Activated B cell treated with CpG ODN at 0.5 μM for 24 hours (primary cell): ENCODE data around the gene PARVG. TPM values are rescaled to one million over a fixed set of nuclear protein-coding genes. Genes with fewer than 3 reads are reported as not detected.

Source experiments
- ATAC-seq: fragments of 200-7000 bp; cut with Tn5 transposase; one replicate; pipeline ENCODE4 v1.10.0; 2021; ENCODE audit warnings: low read depth, mild to moderate bottlenecking, moderate library complexity
- CTCF ChIA-PET: fragments of 350-600 bp; sonication (Branson Sonifier 250); formaldehyde crosslinking; loops from one replicate; lab custom pipeline; 2021; ENCODE audit warnings: antibody characterized with exemption; lab: Charles Lee
- POLR2A ChIA-PET: fragments of 350-600 bp; sonication (Branson Sonifier 250); formaldehyde crosslinking; loops from one replicate; lab custom pipeline; 2021; ENCODE audit warnings: antibody characterized with exemption; lab: Charles Lee
- DNase-seq: peaks from one replicate; pipeline ENCODE4 v3.0.0; 2022
- H3K27ac Mint-ChIP-seq: one replicate; pipeline ENCODE4 v1.8.0; 2020; ENCODE audit warnings: mixed read lengths
- H3K27me3 Mint-ChIP-seq: one replicate; pipeline ENCODE4 v1.8.0; 2021; ENCODE audit warnings: mixed read lengths
- H3K36me3 Mint-ChIP-seq: one replicate; pipeline ENCODE4 v1.8.0; 2021; ENCODE audit warnings: low read depth, mixed read lengths
- H3K4me1 Mint-ChIP-seq: one replicate; pipeline ENCODE4 v1.8.0; 2021; ENCODE audit warnings: mixed read lengths
- H3K4me3 Mint-ChIP-seq: one replicate; pipeline ENCODE4 v1.8.0; 2020; ENCODE audit warnings: mild to moderate bottlenecking, mixed read lengths
- H3K9me3 Mint-ChIP-seq: one replicate; pipeline ENCODE4 v1.8.0; 2020; ENCODE audit warnings: mixed read lengths
- intact Hi-C: fragments of 100-400 bp; cut with micrococcal nuclease; formaldehyde crosslinking; loops from one replicate; pipeline ENCODE4 v1.15.1; 2024
- total RNA-seq: library from RNA; stranded (reverse); gene quantifications from 2 replicates; pipeline ENCODE4 v1.2.3, GENCODE V29; 2022
- TF ChIP-seq, protein P1 (sequence below): fragments of 200-600 bp; IDR thresholded peaks from one replicate; pipeline ENCODE4 v1.8.0; 2022; ENCODE audit warnings: antibody characterized with exemption, mild to moderate bottlenecking

PARVG gene
- total RNA-seq, 1 donor from 2014 or later, result 96.1 TPM

DNA sequence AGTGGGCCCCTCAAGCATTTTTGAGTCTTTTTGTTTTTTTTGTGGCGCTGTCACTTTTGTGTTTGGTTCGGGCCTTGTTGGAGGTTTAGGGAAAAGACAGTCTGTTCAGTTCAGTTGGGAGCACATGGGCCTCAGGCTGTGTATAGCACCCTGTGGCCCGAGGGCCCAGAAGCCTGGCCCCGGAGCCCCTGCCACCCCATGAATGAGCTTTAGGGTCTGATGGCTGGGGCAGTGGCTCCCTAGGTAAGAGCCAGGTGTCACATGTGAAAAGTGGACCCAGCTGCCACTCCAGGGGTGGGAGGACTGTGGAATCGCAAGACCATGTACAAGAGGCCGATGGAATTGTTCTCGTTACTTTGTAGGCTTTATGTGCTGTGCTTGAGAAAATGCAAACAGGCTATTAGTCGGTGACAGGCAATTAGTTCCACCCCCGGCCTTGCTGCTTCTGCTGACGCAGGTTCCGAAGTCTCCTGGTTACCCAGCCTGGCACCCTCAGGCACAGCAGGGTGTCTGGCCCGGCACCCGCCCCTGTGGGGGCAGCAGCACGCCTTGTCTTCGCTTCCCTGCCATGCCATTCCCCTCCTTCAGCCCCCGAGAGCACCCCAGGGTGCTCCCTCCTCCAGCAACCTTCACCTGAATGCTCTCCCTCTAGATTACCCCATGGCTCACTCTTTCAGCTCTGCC lies 38.2 kb upstream of the PARVG start:
- H3K27me3 Mint-ChIP-seq, result no peaks in the 10 kb centered on the region
- H3K4me1 Mint-ChIP-seq, result peaks cover 4% of the 10 kb centered on the region
- TF ChIP-seq, protein P1, sequence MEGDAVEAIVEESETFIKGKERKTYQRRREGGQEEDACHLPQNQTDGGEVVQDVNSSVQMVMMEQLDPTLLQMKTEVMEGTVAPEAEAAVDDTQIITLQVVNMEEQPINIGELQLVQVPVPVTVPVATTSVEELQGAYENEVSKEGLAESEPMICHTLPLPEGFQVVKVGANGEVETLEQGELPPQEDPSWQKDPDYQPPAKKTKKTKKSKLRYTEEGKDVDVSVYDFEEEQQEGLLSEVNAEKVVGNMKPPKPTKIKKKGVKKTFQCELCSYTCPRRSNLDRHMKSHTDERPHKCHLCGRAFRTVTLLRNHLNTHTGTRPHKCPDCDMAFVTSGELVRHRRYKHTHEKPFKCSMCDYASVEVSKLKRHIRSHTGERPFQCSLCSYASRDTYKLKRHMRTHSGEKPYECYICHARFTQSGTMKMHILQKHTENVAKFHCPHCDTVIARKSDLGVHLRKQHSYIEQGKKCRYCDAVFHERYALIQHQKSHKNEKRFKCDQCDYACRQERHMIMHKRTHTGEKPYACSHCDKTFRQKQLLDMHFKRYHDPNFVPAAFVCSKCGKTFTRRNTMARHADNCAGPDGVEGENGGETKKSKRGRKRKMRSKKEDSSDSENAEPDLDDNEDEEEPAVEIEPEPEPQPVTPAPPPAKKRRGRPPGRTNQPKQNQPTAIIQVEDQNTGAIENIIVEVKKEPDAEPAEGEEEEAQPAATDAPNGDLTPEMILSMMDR, result no peak
- POLR2A ChIA-PET, result no interaction called here
- DNase-seq (no peak), ATAC-seq (no peak)
- H3K27ac Mint-ChIP-seq, result no peak overlapping the region
- intact Hi-C loops, result no loop called here
- no peaks in the 10 kb centered on the region for H3K9me3 Mint-ChIP-seq
- peaks cover 66% of the 10 kb centered on the region for H3K36me3 Mint-ChIP-seq
- H3K4me3 Mint-ChIP-seq, result no peak overlapping the region
- CTCF ChIA-PET, result no interaction called here

DNA sequence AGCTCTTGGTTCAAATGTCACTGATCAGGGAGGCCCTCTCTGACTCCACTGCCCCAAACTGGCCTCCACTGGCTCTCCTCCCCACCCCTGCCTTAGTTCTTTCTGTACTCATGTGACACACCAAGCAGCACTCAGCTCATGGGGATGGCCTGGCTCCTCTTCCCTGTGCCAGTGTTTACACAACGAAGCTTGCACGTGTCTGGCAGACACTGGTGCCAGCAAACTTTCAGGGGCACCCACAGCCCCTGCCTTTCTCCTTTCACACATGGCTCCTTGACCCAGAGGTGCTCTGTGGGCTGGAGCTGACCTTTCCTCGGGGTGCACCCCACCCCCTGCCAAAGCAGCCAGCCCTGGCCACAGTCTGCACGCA lies 37.6 kb upstream of the PARVG start:
- no peaks in the 10 kb centered on the region for H3K27me3 Mint-ChIP-seq
- intact Hi-C loops, result no loop called here
- CTCF ChIA-PET, result no interaction called here
- POLR2A ChIA-PET, result no interaction called here
- H3K27ac Mint-ChIP-seq, result no peak overlapping the region
- peaks cover 66% of the 10 kb centered on the region for H3K36me3 Mint-ChIP-seq
- no peak overlapping the region for H3K4me3 Mint-ChIP-seq
- H3K9me3 Mint-ChIP-seq, result no peaks in the 10 kb centered on the region
- peaks cover 4% of the 10 kb centered on the region for H3K4me1 Mint-ChIP-seq
- ATAC-seq, result no peak
- DNase-seq, result no peak
- TF ChIP-seq, protein P1, result no peak

DNA sequence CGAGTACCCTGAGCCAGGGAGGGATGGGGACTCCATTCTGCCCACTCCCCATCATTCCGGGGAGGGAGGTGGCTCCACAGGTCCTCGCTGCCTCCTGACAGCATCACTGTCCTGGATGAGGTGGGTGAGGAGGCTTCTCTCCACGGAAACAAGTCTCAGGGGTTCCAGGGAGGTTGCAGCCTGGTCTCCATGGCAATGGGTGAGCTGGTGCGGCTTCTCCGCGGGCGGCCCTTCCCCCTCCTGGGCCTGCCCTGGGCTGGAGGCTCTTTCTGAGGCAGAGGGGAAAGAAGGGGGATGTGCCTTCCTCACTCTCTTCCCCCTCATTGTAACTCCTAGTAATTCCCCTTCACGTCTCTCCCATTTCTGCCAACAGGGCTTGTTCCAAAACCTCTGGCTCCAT lies 37.1 kb upstream of the PARVG start:
- Mint-ChIP-seq H3K36me3 (peaks cover 66% of the 10 kb centered on the region), H3K4me3 (no peak overlapping the region), H3K27ac (no peak overlapping the region), H3K4me1 (peaks cover 4% of the 10 kb centered on the region), H3K9me3 (no peaks in the 10 kb centered on the region), H3K27me3 (no peaks in the 10 kb centered on the region)
- ChIA-PET CTCF (no interaction called here), POLR2A (no interaction called here)
- ATAC-seq (no peak), DNase-seq (no peak)
- TF ChIP-seq, protein P1, result no peak
- intact Hi-C loops, result no loop called here

DNA sequence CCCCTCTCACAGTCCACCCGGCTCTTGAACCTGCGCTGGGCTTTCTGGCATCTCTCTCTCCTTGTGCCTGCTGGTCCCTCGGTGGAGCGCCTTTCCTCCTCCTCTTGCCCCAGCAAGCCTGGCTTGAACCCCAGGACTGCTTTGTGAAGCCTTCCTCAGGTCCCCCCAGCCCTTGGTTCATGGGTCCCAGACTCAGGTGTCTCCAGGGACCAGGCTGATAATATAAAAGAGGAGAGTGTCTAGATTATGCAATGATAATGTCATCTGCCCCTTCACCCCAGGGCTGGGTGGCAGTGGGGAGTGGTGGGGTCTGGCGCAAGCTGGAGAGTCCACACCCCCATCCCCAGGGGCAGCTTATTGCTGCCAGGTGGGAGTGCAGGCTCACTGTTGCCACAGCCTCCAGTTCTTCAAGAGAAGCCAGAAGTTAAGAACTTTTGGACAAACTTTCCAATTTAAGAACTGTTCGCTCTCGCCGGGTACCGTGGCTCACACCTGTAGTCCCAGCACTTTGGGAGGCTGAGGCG lies 36.6 kb upstream of the PARVG start:
- DNase-seq (no peak), ATAC-seq (no peak)
- peaks cover 63% of the 10 kb centered on the region for H3K36me3 Mint-ChIP-seq
- no peaks in the 10 kb centered on the region for H3K9me3 Mint-ChIP-seq
- POLR2A ChIA-PET, result no interaction called here
- CTCF ChIA-PET, result no interaction called here
- TF ChIP-seq, protein P1, result no peak
- peaks cover 4% of the 10 kb centered on the region for H3K4me1 Mint-ChIP-seq
- H3K27ac Mint-ChIP-seq, result no peak overlapping the region
- intact Hi-C loops, result no loop called here
- no peaks in the 10 kb centered on the region for H3K27me3 Mint-ChIP-seq
- no peak overlapping the region for H3K4me3 Mint-ChIP-seq

DNA sequence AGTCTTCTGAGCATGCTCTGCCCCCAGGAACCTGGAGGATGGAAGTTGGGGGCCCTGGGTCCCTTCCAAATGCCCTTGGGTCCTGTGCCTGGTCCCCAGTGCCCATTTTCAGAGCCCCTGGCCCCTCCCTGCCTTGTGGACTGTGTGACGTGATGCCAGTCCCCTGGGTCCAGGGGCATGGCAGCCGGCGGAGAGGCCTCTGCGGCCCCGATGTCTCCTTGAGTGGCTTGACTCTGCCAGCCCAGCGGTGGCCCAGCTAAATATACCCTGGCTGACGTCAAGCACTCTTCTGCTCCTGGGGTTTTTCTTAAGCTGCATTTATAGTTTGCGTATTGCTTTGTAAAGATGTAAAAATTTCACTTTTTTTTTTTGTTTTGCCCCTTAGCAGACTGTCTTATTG lies 35.2 kb upstream of the PARVG start:
- Mint-ChIP-seq H3K27me3 (no peaks in the 10 kb centered on the region), H3K4me1 (peaks cover 4% of the 10 kb centered on the region), H3K27ac (no peak overlapping the region), H3K9me3 (no peaks in the 10 kb centered on the region), H3K4me3 (no peak overlapping the region), H3K36me3 (peaks cover 61% of the 10 kb centered on the region)
- CTCF ChIA-PET, result no interaction called here
- DNase-seq (no peak), ATAC-seq (no peak)
- POLR2A ChIA-PET, result no interaction called here
- intact Hi-C loops, result no loop called here
- TF ChIP-seq, protein P1, result no peak
